ENCODE measurements around the gene TNS3. TPM values are rescaled to one million over a fixed set of nuclear protein-coding genes. Genes with fewer than 3 reads are reported as not detected.

TNS3 gene
- polyA plus RNA-seq, 3 donors = 5.2 to 30.3 (median 7.9) TPM

DNA sequence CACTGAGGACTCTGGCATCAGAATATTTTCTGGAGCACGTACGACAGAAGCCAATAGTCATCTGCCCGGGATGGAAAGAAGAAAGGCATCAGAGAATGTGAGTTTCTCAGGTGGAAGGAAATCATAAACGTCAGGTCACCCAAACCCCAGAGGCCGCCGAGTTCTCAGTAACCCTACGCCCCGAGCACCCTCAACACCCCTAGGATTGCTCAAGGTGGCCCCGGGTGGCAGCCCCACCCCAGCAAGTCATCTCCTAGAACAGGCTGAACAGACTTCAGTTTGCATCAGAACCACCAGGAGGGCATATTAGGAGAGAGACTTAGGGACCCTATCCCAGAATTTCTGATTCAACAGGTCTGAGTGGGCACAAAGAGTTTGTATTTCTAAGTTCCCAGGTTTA, 117.6 kb downstream of the TNS3 start:
- Histone ChIP-seq H3K79me2 (ENCODE audit: insufficient read depth, low read length) (peaks cover 35% of the 10 kb centered on the region), H3K36me3 (replicated peaks in 1 of 2; ENCODE audit: control insufficient read depth in 1 of 2, insufficient read depth in 2 of 2, low read length in 2 of 2) (peaks cover 7 to 67% of the 10 kb centered on the region in 2 donors), H4K20me1 (ENCODE audit: insufficient read depth, low read length) (peaks cover 70% of the 10 kb centered on the region), H3K4me3 (replicated peaks in 1 of 3; ENCODE audit: low read depth in 2 of 3, low read length in 3 of 3) (no peak overlapping the region), H3K4me2 (replicated peaks; ENCODE audit: extremely low read depth, low read length, poor library complexity, severe bottlenecking) (no peak overlapping the region), H3K9ac (ENCODE audit: insufficient read depth, low read length, poor library complexity, severe bottlenecking) (no peak overlapping the region), H3K27me3 (ENCODE audit: control insufficient read depth in 2 of 2, insufficient read depth in 2 of 2, low read length in 2 of 2) (no peaks in the 10 kb centered on the region), H3K4me1 (ENCODE audit: control insufficient read depth in 1 of 2, insufficient read depth in 2 of 2, low read length in 2 of 2) (no peaks in the 10 kb centered on the region), H2AFZ (ENCODE audit: insufficient read depth, low read depth, low read length, poor library complexity, severe bottlenecking) (no peak overlapping the region), H3K27ac (ENCODE audit: low read depth in 1 of 2, low read length in 2 of 2) (no peak overlapping the region), H3K9me3 (replicated peaks in 1 of 2; ENCODE audit: control insufficient read depth in 1 of 2, insufficient read depth in 1 of 2, low read length in 2 of 2) (no peaks in the 10 kb centered on the region)
- DNase-seq = no peak
- no peaks in the 10 kb centered on the region for H3K9me3 Mint-ChIP-seq
- intact Hi-C loops (cut with micrococcal nuclease) = no loop called here
- no peak for TF ChIP-seq CTCF (IDR thresholded peaks at IDR 0.05)
- 80% methylated on average over 1 of the region's 9 CpGs for WGBS (ENCODE audit: insufficient coverage)
- no peaks in the 10 kb centered on the region for H3K27me3 Mint-ChIP-seq (ENCODE audit: low read depth in 3 of 3)
- H3K36me3 Mint-ChIP-seq = peaks cover 46 to 57% of the 10 kb centered on the region in 2 donors
- H3K4me1 Mint-ChIP-seq = peaks cover 3% of the 10 kb centered on the region
- H3K27ac Mint-ChIP-seq = no peak overlapping the region
- no peak overlapping the region for H3K4me3 Mint-ChIP-seq

GRCh38 chr7:47461746-47462145, 120.2 kb downstream of the TNS3 start:
- Mint-ChIP-seq H3K9me3 (no peaks in the 10 kb centered on the region), H3K27ac (no peak overlapping the region), H3K27me3 (ENCODE audit: low read depth in 3 of 3) (no peaks in the 10 kb centered on the region), H3K4me3 (no peak overlapping the region), H3K4me1 (peaks cover 9% of the 10 kb centered on the region), H3K36me3 (peaks cover 42% of the 10 kb centered on the region in 2 donors)
- no peaks in the 10 kb centered on the region for H3K4me1 ChIP-seq (ENCODE audit: control insufficient read depth in 1 of 2, insufficient read depth in 2 of 2, low read length in 2 of 2)
- no peak overlapping the region for H3K4me3 ChIP-seq (replicated peaks in 1 of 3; ENCODE audit: low read depth in 2 of 3, low read length in 3 of 3)
- TF ChIP-seq CTCF (IDR thresholded peaks at IDR 0.05) = no peak
- no peak overlapping the region for H3K4me2 ChIP-seq (replicated peaks; ENCODE audit: extremely low read depth, low read length, poor library complexity, severe bottlenecking)
- no peaks in the 10 kb centered on the region for H3K9me3 ChIP-seq (replicated peaks in 1 of 2; ENCODE audit: control insufficient read depth in 1 of 2, insufficient read depth in 1 of 2, low read length in 2 of 2)
- no peaks in the 10 kb centered on the region for H3K27me3 ChIP-seq (ENCODE audit: control insufficient read depth in 2 of 2, insufficient read depth in 2 of 2, low read length in 2 of 2)
- H3K9ac ChIP-seq (ENCODE audit: insufficient read depth, low read length, poor library complexity, severe bottlenecking) = no peak overlapping the region
- peak overlapping the region in 1 of 2 donors; percentile 26 for H3K27ac ChIP-seq (ENCODE audit: low read depth in 1 of 2, low read length in 2 of 2)
- intact Hi-C loops (cut with micrococcal nuclease) = no loop called here
- H2AFZ ChIP-seq (ENCODE audit: insufficient read depth, low read depth, low read length, poor library complexity, severe bottlenecking) = no peak overlapping the region
- peaks cover 82% of the 10 kb centered on the region for H4K20me1 ChIP-seq (ENCODE audit: insufficient read depth, low read length)
- H3K79me2 ChIP-seq (ENCODE audit: insufficient read depth, low read length) = peaks cover 44% of the 10 kb centered on the region
- peaks cover 0 to 53% of the 10 kb centered on the region in 2 donors for H3K36me3 ChIP-seq (replicated peaks in 1 of 2; ENCODE audit: control insufficient read depth in 1 of 2, insufficient read depth in 2 of 2, low read length in 2 of 2)
- DNase-seq = no peak
- WGBS (ENCODE audit: insufficient coverage) = 97% methylated on average over 4 of the region's 4 CpGs

Measured in CD14-positive monocyte (primary cell).